Memory B cell (primary cell): ENCODE measurements around the gene C2orf80.
"Not testable (repeated sequence)": the region's sequence is repeated elsewhere in the genome, so short reads cannot be mapped to it uniquely, and the experiment has no call there.

Experiments used
- ATAC-seq: fragments of 150-1000 bp; cut with Tn5 transposase; 2 replicates; pipeline ENCODE4 v1.10.0; 2021; ENCODE audit warnings: low read depth, mild to moderate bottlenecking, moderate library complexity
- DNase-seq, 2 donors: peaks; one replicate each; pipeline ENCODE4 v3.0.0; 2022; ENCODE audit warnings: low spot score in 2 of 2
- H3K27ac Mint-ChIP-seq: one replicate; pipeline ENCODE4 v1.8.0; 2022; ENCODE audit warnings: mild to moderate bottlenecking, moderate library complexity, mixed read lengths
- H3K27me3 Mint-ChIP-seq: one replicate; pipeline ENCODE4 v1.8.0; 2022; ENCODE audit warnings: mixed read lengths
- H3K36me3 Mint-ChIP-seq: one replicate; pipeline ENCODE4 v1.8.0; 2022; ENCODE audit warnings: mild to moderate bottlenecking, mixed read lengths
- H3K4me1 Mint-ChIP-seq: one replicate; pipeline ENCODE4 v1.8.0; 2022; ENCODE audit warnings: mixed read lengths
- H3K4me3 Mint-ChIP-seq: one replicate; pipeline ENCODE4 v1.8.0; 2022; ENCODE audit warnings: mild to moderate bottlenecking, moderate library complexity, mixed read lengths
- H3K9me3 Mint-ChIP-seq: one replicate; pipeline ENCODE4 v1.8.0; 2022; ENCODE audit warnings: mixed read lengths

Gene C2orf80

GRCh38 chr2:208163489-208163888 is 26.3 kb downstream of the C2orf80 start, which contains the start of gene CRYGA:
Gene CRYGA, minus strand, starts transcription at chr2:208163589. Its CDS starts 33 bp downstream, at chr2:208163556.
- H3K36me3 Mint-ChIP-seq: no peaks in the 10 kb centered on the region

GRCh38 chr2:208156439-208156838 is 33.4 kb downstream of the C2orf80 start:
- Mint-ChIP-seq H3K9me3 (no peaks in the 10 kb centered on the region), H3K4me3 (no peak overlapping the region), H3K27ac (no peak overlapping the region), H3K27me3 (peaks cover 6% of the 10 kb centered on the region), H3K4me1 (no peaks in the 10 kb centered on the region), H3K36me3 (no peaks in the 10 kb centered on the region)
- ATAC-seq: no peak
- no peak for DNase-seq

More at GRCh38 chr2:208163489-208163888, 26.3 kb downstream of the C2orf80 start, which contains the start of gene CRYGA:
- ATAC-seq (no peak), DNase-seq (no peak)
- Mint-ChIP-seq H3K4me1 (no peaks in the 10 kb centered on the region), H3K27me3 (peaks cover 3% of the 10 kb centered on the region), H3K27ac (no peak within 1 kb of the TSS), H3K9me3 (no peaks in the 10 kb centered on the region), H3K4me3 (no peak within 1 kb of the TSS)

DNA sequence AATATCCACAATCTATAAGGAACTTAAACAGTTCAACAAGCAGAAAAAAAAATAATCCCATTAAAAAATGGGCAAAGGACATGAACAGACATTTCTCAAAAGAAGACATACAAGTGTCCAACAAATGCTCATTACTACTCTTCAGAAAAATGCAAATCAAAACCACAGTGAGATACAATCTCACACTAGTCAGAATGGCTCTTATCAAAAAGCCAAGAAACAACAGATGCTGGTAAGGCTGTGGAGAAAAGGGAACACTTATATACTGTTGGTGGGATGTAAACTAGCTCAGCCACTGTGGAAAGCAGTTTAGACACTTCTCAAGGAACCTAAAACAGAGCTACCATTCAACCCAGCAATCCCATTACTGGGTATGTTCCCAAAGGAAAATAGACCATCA is 36.7 kb downstream of the C2orf80 start:
- H3K27me3 Mint-ChIP-seq: peaks cover 6% of the 10 kb centered on the region
- no peak for ATAC-seq
- no peak for DNase-seq
- H3K4me1 Mint-ChIP-seq: no peaks in the 10 kb centered on the region
- H3K4me3 Mint-ChIP-seq: no peak overlapping the region
- H3K9me3 Mint-ChIP-seq: peaks cover 1% of the 10 kb centered on the region
- no peaks in the 10 kb centered on the region for H3K36me3 Mint-ChIP-seq
- no peak overlapping the region for H3K27ac Mint-ChIP-seq

DNA sequence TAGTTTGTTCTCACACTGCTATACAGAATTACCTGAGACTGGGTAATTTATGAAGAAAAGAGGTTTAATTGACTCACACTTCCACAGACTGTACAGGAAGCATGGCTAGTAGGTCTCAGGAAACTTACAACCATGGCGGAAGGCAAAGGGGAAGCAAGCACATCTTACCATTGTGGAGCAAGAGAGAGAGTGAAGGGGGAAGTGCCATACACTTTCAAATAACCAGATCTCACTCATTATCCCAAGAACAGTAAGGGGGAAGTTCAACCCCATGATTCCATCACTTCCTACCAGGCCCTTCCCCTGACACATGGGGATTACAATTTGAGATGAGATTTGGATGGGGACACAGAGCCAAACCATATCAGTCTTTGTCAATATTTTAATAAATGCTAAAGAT is 38.9 kb downstream of the C2orf80 start:
- Mint-ChIP-seq H3K4me1 (no peaks in the 10 kb centered on the region), H3K36me3 (no peaks in the 10 kb centered on the region), H3K27ac (no peak overlapping the region), H3K9me3 (peaks cover 1% of the 10 kb centered on the region), H3K27me3 (peaks cover 8% of the 10 kb centered on the region), H3K4me3 (no peak overlapping the region)
- DNase-seq: no peak
- no peak for ATAC-seq

DNA sequence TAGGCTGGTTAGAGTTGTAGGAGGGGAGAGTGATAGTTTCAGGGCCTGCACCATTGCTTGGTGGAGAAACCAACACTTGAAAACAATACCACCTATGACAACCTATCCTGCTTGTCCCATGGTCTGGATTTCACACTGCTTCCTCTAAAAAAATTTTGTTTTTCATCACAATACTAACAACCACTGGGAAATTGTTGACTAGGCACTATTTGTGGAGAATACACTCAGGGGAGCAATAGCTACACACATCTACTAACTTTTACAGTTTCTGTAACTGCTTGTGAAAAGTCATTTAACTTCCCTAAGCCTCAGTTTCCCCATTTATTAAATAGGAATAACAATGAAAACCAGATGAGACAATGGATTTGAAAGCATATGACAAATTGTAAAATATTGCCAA is 39.7 kb downstream of the C2orf80 start:
- H3K27ac Mint-ChIP-seq: no peak overlapping the region
- no peaks in the 10 kb centered on the region for H3K4me1 Mint-ChIP-seq
- no peak for DNase-seq
- H3K4me3 Mint-ChIP-seq: no peak overlapping the region
- H3K27me3 Mint-ChIP-seq: peaks cover 8% of the 10 kb centered on the region
- H3K36me3 Mint-ChIP-seq: no peaks in the 10 kb centered on the region
- H3K9me3 Mint-ChIP-seq: peaks cover 1% of the 10 kb centered on the region
- ATAC-seq: no peak

DNA sequence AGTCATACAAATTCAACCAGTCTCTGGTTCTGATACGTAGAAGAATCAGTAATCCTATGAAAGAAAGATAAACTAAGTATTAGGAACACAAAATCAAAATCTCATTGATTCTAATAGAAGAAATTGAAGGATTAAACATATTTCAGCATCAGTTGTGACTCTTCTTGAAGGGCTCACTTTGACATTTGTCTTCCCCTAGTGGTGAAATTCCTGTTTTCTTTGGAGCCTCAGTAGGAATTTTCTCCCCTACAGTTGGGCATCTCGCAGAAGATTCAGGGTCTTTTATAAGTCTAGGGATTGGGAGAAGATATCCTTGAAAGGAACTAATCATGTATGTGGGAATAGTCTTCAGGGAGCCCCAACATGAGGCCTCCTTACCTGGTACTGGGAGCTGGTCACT is 41.0 kb downstream of the C2orf80 start:
- H3K27me3 Mint-ChIP-seq: peaks cover 8% of the 10 kb centered on the region
- no peaks in the 10 kb centered on the region for H3K4me1 Mint-ChIP-seq
- no peaks in the 10 kb centered on the region for H3K36me3 Mint-ChIP-seq
- DNase-seq (no peak), ATAC-seq (no peak)
- peaks cover 1% of the 10 kb centered on the region for H3K9me3 Mint-ChIP-seq
- no peak overlapping the region for H3K27ac Mint-ChIP-seq
- H3K4me3 Mint-ChIP-seq: no peak overlapping the region

DNA sequence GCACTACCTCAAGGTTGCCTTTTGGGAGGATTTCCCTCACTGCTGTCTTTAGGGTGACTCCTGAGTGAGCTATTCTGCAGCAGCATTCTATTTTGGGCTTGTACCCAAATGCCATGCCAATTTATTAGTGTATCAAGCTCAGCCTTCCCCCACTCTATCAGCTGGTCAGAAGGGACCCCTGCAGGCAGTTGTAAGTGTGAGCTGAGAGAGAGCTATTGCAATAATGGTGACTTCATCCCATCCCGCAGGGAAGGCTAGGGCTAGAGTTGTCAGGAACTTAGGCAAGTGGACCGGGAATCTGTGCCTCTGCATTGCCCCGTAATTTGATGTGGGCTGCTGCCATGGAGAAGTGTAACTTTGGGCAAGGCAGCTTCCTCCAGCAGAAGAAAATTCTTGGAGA is 42.1 kb downstream of the C2orf80 start:
- Mint-ChIP-seq H3K4me3 (no peak overlapping the region), H3K9me3 (peaks cover 1% of the 10 kb centered on the region), H3K36me3 (no peaks in the 10 kb centered on the region), H3K27ac (no peak overlapping the region), H3K4me1 (no peaks in the 10 kb centered on the region), H3K27me3 (peaks cover 8% of the 10 kb centered on the region)
- ATAC-seq (no peak), DNase-seq (no peak)

DNA sequence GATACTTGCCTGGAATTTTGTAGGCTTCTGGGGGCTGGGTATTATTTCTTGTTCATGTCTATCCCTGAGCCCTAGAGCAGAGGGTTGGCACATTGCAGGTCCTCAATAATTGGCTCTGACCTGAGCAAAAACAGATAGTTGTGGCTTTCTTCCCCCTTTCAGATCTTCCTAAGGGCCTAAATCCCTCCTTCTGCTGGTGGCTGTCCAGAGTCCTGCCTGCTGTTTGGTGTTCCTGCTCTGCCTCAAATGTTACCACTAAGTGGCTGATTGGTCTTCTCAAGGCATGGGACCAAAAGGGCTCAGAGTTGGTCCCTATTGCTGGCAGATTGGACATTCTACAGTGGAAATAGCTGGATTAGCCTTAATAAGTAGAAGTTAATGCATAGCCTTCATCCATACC is 42.8 kb downstream of the C2orf80 start:
- Mint-ChIP-seq H3K36me3 (no peaks in the 10 kb centered on the region), H3K4me1 (no peaks in the 10 kb centered on the region), H3K27me3 (peaks cover 6% of the 10 kb centered on the region), H3K27ac (no peak overlapping the region), H3K4me3 (no peak overlapping the region), H3K9me3 (peaks cover 1% of the 10 kb centered on the region)
- ATAC-seq (no peak), DNase-seq (no peak)

- Mint-ChIP-seq H3K36me3 (no peaks in the 10 kb centered on the region), H3K9me3 (peaks cover 1% of the 10 kb centered on the region), H3K4me3 (no peak within 1 kb of the TSS), H3K4me1 (no peaks in the 10 kb centered on the region), H3K27me3 (peaks cover 6% of the 10 kb centered on the region), H3K27ac (no peak within 1 kb of the TSS)
- ATAC-seq: no peak
- DNase-seq: no peak
Observed at GRCh38 chr2:208146006-208146405, 43.8 kb downstream of the C2orf80 start, which contains the start of gene CRYGB. Gene CRYGB, minus strand, starts transcription at chr2:208146158. Its CDS starts 38 bp downstream, at chr2:208146120.

GRCh38 chr2:208142925-208143799 is 46.7 kb downstream of the C2orf80 start:
- Mint-ChIP-seq H3K4me1 (no peaks in the 10 kb centered on the region), H3K4me3 (no peak overlapping the region), H3K9me3 (no peaks in the 10 kb centered on the region), H3K36me3 (no peaks in the 10 kb centered on the region), H3K27me3 (peaks cover 3% of the 10 kb centered on the region), H3K27ac (no peak overlapping the region)
- no peak for DNase-seq
- ATAC-seq: no peak

DNA sequence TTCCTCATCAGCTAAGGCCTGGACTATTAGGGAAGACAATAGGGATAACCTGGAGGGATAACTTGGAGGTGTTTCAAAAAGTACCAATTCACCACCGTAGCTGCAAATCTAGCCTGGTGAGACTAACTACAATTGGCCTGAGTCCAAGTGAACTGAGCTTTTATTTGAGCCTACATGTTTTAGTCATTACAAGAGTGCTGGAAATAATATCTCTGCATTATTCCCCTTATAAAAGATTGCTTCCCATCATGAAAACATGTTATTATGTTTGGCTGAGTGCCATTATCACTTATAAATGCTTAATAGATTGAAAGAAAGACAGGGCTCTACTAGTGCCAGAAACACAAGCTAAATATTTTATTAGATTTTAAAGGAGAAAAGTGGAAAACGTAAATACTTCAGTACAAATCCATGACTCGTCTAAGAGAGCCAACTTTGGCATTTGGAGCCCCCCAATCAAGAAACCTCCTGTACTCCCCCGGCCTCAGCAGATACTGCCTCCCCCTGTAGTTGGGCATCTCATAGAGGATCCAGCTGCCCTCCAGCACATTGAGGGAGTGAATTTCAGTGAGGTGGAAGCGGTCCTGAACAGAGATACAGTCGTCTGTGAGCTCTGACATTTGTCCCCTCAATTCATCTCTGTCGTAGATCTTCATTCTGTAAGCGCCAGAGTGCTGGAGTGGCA is 47.4 kb downstream of the C2orf80 start:
- Mint-ChIP-seq H3K9me3 (peaks cover 2% of the 10 kb centered on the region), H3K27ac (no peak overlapping the region), H3K4me1 (no peaks in the 10 kb centered on the region), H3K27me3 (peaks cover 2% of the 10 kb centered on the region), H3K36me3 (no peaks in the 10 kb centered on the region), H3K4me3 (no peak overlapping the region)
- no peak for ATAC-seq
- no peak for DNase-seq

GRCh38 chr2:208139447-208139846 is 50.4 kb downstream of the C2orf80 start:
- no peaks in the 10 kb centered on the region for H3K4me1 Mint-ChIP-seq
- ATAC-seq: no peak
- no peaks in the 10 kb centered on the region for H3K27me3 Mint-ChIP-seq
- no peaks in the 10 kb centered on the region for H3K36me3 Mint-ChIP-seq
- no peak overlapping the region for H3K27ac Mint-ChIP-seq
- peaks cover 2% of the 10 kb centered on the region for H3K9me3 Mint-ChIP-seq
- H3K4me3 Mint-ChIP-seq: no peak overlapping the region
- DNase-seq: no peak

- not testable (repeated sequence) for H3K9me3 Mint-ChIP-seq, H3K27me3 Mint-ChIP-seq, H3K4me3 Mint-ChIP-seq, H3K36me3 Mint-ChIP-seq, H3K27ac Mint-ChIP-seq, DNase-seq, H3K4me1 Mint-ChIP-seq, ATAC-seq
Observed at GRCh38 chr2:208138334-208138733, 51.5 kb downstream of the C2orf80 start.

- Mint-ChIP-seq H3K4me1 (no peaks in the 10 kb centered on the region), H3K27ac (no peak overlapping the region), H3K9me3 (peaks cover 2% of the 10 kb centered on the region), H3K36me3 (no peaks in the 10 kb centered on the region), H3K27me3 (no peaks in the 10 kb centered on the region), H3K4me3 (no peak overlapping the region)
- DNase-seq: no peak
- ATAC-seq: no peak
Observed at GRCh38 chr2:208136716-208137094, 53.1 kb downstream of the C2orf80 start.
